ENCODE data around the gene GCA. TPM values are rescaled to one million over a fixed set of nuclear protein-coding genes. Genes with fewer than 3 reads are reported as not detected.

The GCA gene
- total RNA-seq, 4 donors from 2014 or later = 4.9 to 30.5 (median 22.6) TPM

Other genes with a start within 250 kb of the GCA start
- not detected for gene GCG, start 191.9 kb upstream of the GCA start, total RNA-seq
- 10 to 100 TPM in 2 of 4 donors, 1 to 10 TPM in 2; 4.6 to 14.0 (median 11.1) TPM for gene FAP, start 100.7 kb upstream of the GCA start, total RNA-seq
- 10 to 100 TPM in 3 of 4 donors, 1 to 10 TPM in 1; 7.1 to 24.1 (median 16.1) TPM for gene IFIH1, start 25.4 kb upstream of the GCA start, total RNA-seq

All from gastroesophageal sphincter (tissue), 4 donors.